GM23338 (cell line): ENCODE data around the gene POLR1E. TPM values are rescaled to one million over a fixed set of nuclear protein-coding genes. Genes with fewer than 3 reads are reported as not detected.

Experiments used
- ATAC-seq: fragments of 200-7000 bp; cut with Tn5 transposase; 3 replicates; pipeline ENCODE4 v1.9.1; 2020
- DNase-seq: peaks from one replicate; pipeline ENCODE4 v3.0.0-alpha.2; 2015; ENCODE audit warnings: low spot score
- H2AFZ ChIP-seq: fragments of 200-600 bp; sonication (generic); 2 replicates; pipeline ENCODE4 v1.8.0; 2016; ENCODE audit warnings: antibody characterized with exemption, mild to moderate bottlenecking, moderate library complexity
- H3F3A ChIP-seq: fragments of 200-600 bp; sonication (generic); replicated peaks from 2 replicates; pipeline ENCODE4 v1.8.0; 2017; ENCODE audit warnings: antibody characterized with exemption, mixed run types, low read depth
- H3K27ac ChIP-seq: fragments of 200-600 bp; sonication (generic); 2 replicates; pipeline ENCODE4 v1.6.1; 2016; ENCODE audit warnings: low read depth
- H3K27me3 ChIP-seq: fragments of 200-600 bp; sonication (generic); 2 replicates; pipeline ENCODE4 v1.8.0; 2016; ENCODE audit warnings: mild to moderate bottlenecking, mixed run types, moderate library complexity; ENCODE audit not compliant: insufficient read depth
- H3K36me3 ChIP-seq: fragments of 200-600 bp; sonication (generic); 2 replicates; pipeline ENCODE4 v1.8.0; 2016; ENCODE audit warnings: mild to moderate bottlenecking; ENCODE audit not compliant: insufficient read depth
- H3K4me1 ChIP-seq: fragments of 200-600 bp; sonication (generic); 2 replicates; pipeline ENCODE4 v1.8.0; 2016; ENCODE audit warnings: mild to moderate bottlenecking, moderate library complexity; ENCODE audit not compliant: insufficient read depth
- H3K4me2 ChIP-seq: fragments of 200-600 bp; sonication (generic); 2 replicates; pipeline ENCODE4 v1.7.1; 2017; ENCODE audit warnings: mixed run types
- H3K4me3 ChIP-seq: fragments of 200-600 bp; sonication (generic); 2 replicates; pipeline ENCODE4 v1.6.1; 2016; ENCODE audit warnings: mixed run types
- H3K79me2 ChIP-seq: fragments of 200-600 bp; sonication (generic); replicated peaks from 2 replicates; pipeline ENCODE4 v1.8.0; 2017; ENCODE audit warnings: mild to moderate bottlenecking; ENCODE audit not compliant: insufficient read depth
- H3K9me2 ChIP-seq: fragments of 200-600 bp; sonication (generic); 2 replicates; pipeline ENCODE4 v1.8.0; 2017; ENCODE audit not compliant: insufficient read depth
- H4K20me1 ChIP-seq: fragments of 200-600 bp; sonication (generic); replicated peaks from 2 replicates; pipeline ENCODE4 v1.8.0; 2017; ENCODE audit warnings: mild to moderate bottlenecking; ENCODE audit not compliant: insufficient read depth
- H3K27ac Mint-ChIP-seq: 2 replicates; pipeline ENCODE4 v1.8.0; 2020; ENCODE audit warnings: inconsistent platforms, mild to moderate bottlenecking, moderate library complexity, mixed read lengths
- H3K27me3 Mint-ChIP-seq: 3 replicates; pipeline ENCODE4 v1.8.0; 2022; ENCODE audit warnings: low read depth, mild to moderate bottlenecking, moderate library complexity, mixed read lengths, inconsistent platforms; ENCODE audit not compliant: insufficient read depth, poor library complexity
- H3K36me3 Mint-ChIP-seq: 3 replicates; pipeline ENCODE4 v1.8.0; 2021; ENCODE audit warnings: low read depth, mild to moderate bottlenecking, inconsistent platforms, moderate library complexity, mixed read lengths
- H3K4me1 Mint-ChIP-seq: 3 replicates; pipeline ENCODE4 v1.8.0; 2020; ENCODE audit warnings: mild to moderate bottlenecking, inconsistent platforms, mixed read lengths
- H3K4me3 Mint-ChIP-seq: 3 replicates; pipeline ENCODE4 v1.8.0; 2021; ENCODE audit warnings: moderate library complexity, mild to moderate bottlenecking, inconsistent platforms, mixed read lengths
- H3K9me3 Mint-ChIP-seq: 3 replicates; pipeline ENCODE4 v1.8.0; 2020; ENCODE audit warnings: moderate library complexity, mild to moderate bottlenecking, inconsistent platforms, mixed read lengths
- CREB1 ChIP-seq: fragments of 250-450 bp; sonication (Bioruptor Pico); IDR thresholded peaks from 2 replicates; pipeline ENCODE4 v1.5.0; 2020; ENCODE audit warnings: low read depth, mild to moderate bottlenecking, moderate library complexity
- EZH2 ChIP-seq: fragments of 200-600 bp; sonication (generic); IDR thresholded peaks from one replicate; pipeline ENCODE4 v1.8.0; 2017; ENCODE audit warnings: antibody characterized with exemption, mild to moderate bottlenecking, low read depth; ENCODE audit not compliant: unreplicated experiment
- EZH2phosphoT487 ChIP-seq: fragments of 200-600 bp; sonication (generic); IDR thresholded peaks from one replicate; pipeline ENCODE4 v1.8.1; 2018; ENCODE audit warnings: antibody characterized with exemption; ENCODE audit not compliant: unreplicated experiment
- JUNB ChIP-seq: IDR thresholded peaks from one replicate; pipeline ENCODE4 v1.6.1; 2016; ENCODE audit warnings: antibody characterized with exemption; ENCODE audit not compliant: unreplicated experiment
- POLR2AphosphoS5 ChIP-seq: IDR thresholded peaks from 2 replicates; pipeline ENCODE4 v1.6.1; 2016; ENCODE audit warnings: antibody characterized with exemption, low read depth
- ZNF114 ChIP-seq: fragments of 250-450 bp; sonication (Bioruptor Pico); IDR thresholded peaks from 2 replicates; pipeline ENCODE4 v1.5.0; 2020; ENCODE audit warnings: mild to moderate bottlenecking, moderate library complexity
- ZNF331 ChIP-seq: fragments of 250-450 bp; sonication (Bioruptor Pico); IDR thresholded peaks from 2 replicates; pipeline ENCODE4 v1.5.0; 2020; ENCODE audit warnings: low read depth, mild to moderate bottlenecking, moderate library complexity
- polyA plus RNA-seq: library from polyadenylated mRNA; unstranded; fragments of >200 nt; fragmentation: Nextera tagmentation; extraction: Ambion mirVana; gene quantifications from 2 replicates; pipeline ENCODE4 v1.2.1, GENCODE V29; 2016
- total RNA-seq: library from RNA; depleted of rRNA; stranded (reverse); fragments of >200 nt; shearing (Covaris generic); gene quantifications from 2 replicates; pipeline ENCODE4 v1.2.3, GENCODE V29; 2014
- TF ChIP-seq, protein P1 (sequence below), 2 experiments: fragments of 200-600 bp in 1 of 2; sonication (generic) in 1 of 2; conservative IDR thresholded peaks; 2 replicates each; pipeline versions ENCODE4 v1.5.1 to v1.6.1; 2016 to 2017; ENCODE audit warnings: antibody characterized with exemption in 2 of 2, low read depth in 2 of 2, mild to moderate bottlenecking in 2 of 2, moderate library complexity in 1 of 2
- TF ChIP-seq, protein P2 (sequence below): IDR thresholded peaks from one replicate; pipeline ENCODE4 v1.6.1; 2018; ENCODE audit warnings: antibody characterized with exemption; ENCODE audit not compliant: unreplicated experiment

The POLR1E gene
- total and polyA plus RNA-seq, 2 experiments from 2014 or later: 19.2 to 45.5 TPM

DNA sequence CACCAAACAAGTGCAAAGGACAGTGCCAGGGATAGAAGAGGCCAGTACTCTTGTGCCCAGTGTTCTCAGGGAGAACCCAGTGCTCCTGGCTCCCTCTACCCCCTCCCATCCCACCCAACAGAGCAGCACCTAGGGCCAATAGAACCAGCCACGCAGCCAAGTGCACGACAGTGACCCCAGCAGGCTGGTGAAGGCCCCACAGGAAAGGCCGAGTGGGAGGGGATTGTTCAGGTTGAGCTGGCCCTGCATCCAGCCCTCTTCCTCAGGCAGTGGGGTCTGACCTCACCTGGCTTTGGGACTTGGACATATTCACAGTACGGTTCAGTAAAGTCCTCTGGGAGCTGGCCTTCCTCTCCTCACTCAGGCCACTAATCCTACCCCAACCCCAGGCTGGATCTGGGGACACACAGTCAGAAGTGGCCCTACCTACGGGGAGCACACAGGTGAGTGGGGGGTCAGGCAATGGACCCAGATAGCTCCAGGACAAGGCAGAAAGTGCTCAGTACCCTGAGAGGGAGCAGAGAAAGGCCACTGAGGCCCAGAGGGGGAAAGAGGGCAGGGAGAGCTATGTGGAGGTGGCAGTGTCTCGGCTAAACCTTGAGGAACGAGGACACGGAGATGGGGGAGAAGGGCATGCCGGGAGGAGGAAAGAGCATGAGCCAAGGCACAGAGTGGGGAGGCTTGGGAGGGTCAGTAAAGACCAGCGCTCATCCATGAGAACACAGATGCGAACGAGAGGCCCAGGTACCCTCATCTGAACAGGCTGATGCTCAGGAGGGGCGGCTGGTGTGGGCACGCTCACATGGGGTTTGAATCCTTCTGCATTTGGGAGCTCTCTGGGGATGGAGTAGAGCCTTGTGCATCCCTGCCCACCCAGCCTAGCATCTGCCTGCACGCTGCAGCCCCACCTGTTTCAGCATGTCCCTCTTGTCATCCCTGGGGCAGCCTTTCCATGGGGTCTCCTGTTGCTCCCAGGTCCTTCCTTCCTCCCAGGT lies 25.6 kb downstream of the POLR1E start:
- ATAC-seq: peak; percentile 96
- H3K79me2 ChIP-seq: no peaks in the 10 kb centered on the region
- Mint-ChIP-seq H3K4me1 (peaks cover 5% of the 10 kb centered on the region; the same call in 2 of the 3 replicates), H3K4me3 (no peak overlapping the region; the same call in 2 of the 3 replicates), H3K27ac (no peak overlapping the region), H3K27me3 (peaks cover 10% of the 10 kb centered on the region), H3K36me3 (peaks cover 6% of the 10 kb centered on the region; the same call in 2 of the 3 replicates), H3K9me3 (no peaks in the 10 kb centered on the region)
- H3K27ac ChIP-seq: no peak overlapping the region
- H3F3A ChIP-seq: no peaks in the 10 kb centered on the region
- no peaks in the 10 kb centered on the region for H3K4me1 ChIP-seq
- peak; percentile 80 for DNase-seq
- no peaks in the 10 kb centered on the region for H3K36me3 ChIP-seq
- H3K4me3 ChIP-seq: no peak overlapping the region
- no peak overlapping the region for H3K4me2 ChIP-seq
- peaks cover 4% of the 10 kb centered on the region; the same call in 1 of the 2 replicates for H4K20me1 ChIP-seq
- H3K9me2 ChIP-seq: no peaks in the 10 kb centered on the region
- no peak for TF ChIP-seq JUNB
- TF ChIP-seq, protein P1, sequence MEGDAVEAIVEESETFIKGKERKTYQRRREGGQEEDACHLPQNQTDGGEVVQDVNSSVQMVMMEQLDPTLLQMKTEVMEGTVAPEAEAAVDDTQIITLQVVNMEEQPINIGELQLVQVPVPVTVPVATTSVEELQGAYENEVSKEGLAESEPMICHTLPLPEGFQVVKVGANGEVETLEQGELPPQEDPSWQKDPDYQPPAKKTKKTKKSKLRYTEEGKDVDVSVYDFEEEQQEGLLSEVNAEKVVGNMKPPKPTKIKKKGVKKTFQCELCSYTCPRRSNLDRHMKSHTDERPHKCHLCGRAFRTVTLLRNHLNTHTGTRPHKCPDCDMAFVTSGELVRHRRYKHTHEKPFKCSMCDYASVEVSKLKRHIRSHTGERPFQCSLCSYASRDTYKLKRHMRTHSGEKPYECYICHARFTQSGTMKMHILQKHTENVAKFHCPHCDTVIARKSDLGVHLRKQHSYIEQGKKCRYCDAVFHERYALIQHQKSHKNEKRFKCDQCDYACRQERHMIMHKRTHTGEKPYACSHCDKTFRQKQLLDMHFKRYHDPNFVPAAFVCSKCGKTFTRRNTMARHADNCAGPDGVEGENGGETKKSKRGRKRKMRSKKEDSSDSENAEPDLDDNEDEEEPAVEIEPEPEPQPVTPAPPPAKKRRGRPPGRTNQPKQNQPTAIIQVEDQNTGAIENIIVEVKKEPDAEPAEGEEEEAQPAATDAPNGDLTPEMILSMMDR (conservative IDR thresholded peaks at IDR 0.05; ENCODE audit: low read depth in 2 of 2): peak; percentile 36 to 76; a peak in 3 of 4 replicates
- TF ChIP-seq POLR2AphosphoS5: peak; percentile 59
- TF ChIP-seq EZH2: no peak
- TF ChIP-seq CREB1 (CRISPR knock-in tag): no peak
- no peaks in the 10 kb centered on the region for H3K27me3 ChIP-seq
- no peak overlapping the region for H2AFZ ChIP-seq

DNA sequence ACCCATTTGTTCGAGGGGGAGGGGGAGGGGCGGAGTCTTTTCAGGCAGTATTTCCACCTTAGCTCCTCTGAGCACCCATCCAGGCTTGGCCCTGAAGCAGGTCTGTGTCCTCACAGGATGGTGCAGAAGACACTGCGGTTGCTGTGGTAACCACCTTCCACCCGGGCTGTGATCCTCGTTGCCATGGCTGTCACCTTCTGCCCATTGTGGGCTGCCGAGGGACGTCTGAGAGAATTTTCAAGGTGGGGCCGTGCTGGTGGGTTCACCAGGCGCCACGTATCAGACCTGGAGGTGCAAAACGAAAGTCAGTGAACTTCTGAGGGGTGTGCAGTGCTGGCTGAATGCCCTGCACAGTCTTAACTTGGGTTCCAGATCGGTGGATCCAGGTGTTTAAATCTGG lies 26.7 kb downstream of the POLR1E start:
- Histone ChIP-seq H3K79me2 (no peaks in the 10 kb centered on the region), H4K20me1 (peaks cover 4% of the 10 kb centered on the region; the same call in 1 of the 2 replicates), H2AFZ (no peak overlapping the region), H3K4me3 (no peak overlapping the region), H3K4me1 (no peaks in the 10 kb centered on the region), H3K4me2 (no peak overlapping the region), H3K9me2 (no peaks in the 10 kb centered on the region), H3F3A (no peaks in the 10 kb centered on the region), H3K27ac (no peak overlapping the region), H3K36me3 (no peaks in the 10 kb centered on the region), H3K27me3 (no peaks in the 10 kb centered on the region)
- ATAC-seq: no peak; the same call in 2 of the 3 replicates
- Mint-ChIP-seq H3K27me3 (peaks cover 10% of the 10 kb centered on the region), H3K36me3 (peaks cover 3% of the 10 kb centered on the region; the same call in 2 of the 3 replicates), H3K27ac (no peak overlapping the region), H3K4me1 (peaks cover 7% of the 10 kb centered on the region; the same call in 2 of the 3 replicates), H3K9me3 (no peaks in the 10 kb centered on the region), H3K4me3 (no peak overlapping the region)
- no peak for DNase-seq
- TF ChIP-seq, protein P2, sequence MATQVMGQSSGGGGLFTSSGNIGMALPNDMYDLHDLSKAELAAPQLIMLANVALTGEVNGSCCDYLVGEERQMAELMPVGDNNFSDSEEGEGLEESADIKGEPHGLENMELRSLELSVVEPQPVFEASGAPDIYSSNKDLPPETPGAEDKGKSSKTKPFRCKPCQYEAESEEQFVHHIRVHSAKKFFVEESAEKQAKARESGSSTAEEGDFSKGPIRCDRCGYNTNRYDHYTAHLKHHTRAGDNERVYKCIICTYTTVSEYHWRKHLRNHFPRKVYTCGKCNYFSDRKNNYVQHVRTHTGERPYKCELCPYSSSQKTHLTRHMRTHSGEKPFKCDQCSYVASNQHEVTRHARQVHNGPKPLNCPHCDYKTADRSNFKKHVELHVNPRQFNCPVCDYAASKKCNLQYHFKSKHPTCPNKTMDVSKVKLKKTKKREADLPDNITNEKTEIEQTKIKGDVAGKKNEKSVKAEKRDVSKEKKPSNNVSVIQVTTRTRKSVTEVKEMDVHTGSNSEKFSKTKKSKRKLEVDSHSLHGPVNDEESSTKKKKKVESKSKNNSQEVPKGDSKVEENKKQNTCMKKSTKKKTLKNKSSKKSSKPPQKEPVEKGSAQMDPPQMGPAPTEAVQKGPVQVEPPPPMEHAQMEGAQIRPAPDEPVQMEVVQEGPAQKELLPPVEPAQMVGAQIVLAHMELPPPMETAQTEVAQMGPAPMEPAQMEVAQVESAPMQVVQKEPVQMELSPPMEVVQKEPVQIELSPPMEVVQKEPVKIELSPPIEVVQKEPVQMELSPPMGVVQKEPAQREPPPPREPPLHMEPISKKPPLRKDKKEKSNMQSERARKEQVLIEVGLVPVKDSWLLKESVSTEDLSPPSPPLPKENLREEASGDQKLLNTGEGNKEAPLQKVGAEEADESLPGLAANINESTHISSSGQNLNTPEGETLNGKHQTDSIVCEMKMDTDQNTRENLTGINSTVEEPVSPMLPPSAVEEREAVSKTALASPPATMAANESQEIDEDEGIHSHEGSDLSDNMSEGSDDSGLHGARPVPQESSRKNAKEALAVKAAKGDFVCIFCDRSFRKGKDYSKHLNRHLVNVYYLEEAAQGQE: no peak
- TF ChIP-seq JUNB: no peak
- no peak for TF ChIP-seq ZNF114 (CRISPR knock-in tag)
- TF ChIP-seq ZNF331 (CRISPR knock-in tag): no peak
- TF ChIP-seq EZH2phosphoT487: no peak
- no peak for TF ChIP-seq CREB1 (CRISPR knock-in tag)
